Measurements from ENCODE around the gene TBC1D20. TPM values are rescaled to one million over a fixed set of nuclear protein-coding genes. Genes with fewer than 3 reads are reported as not detected.

TBC1D20 gene
- total RNA-seq, 1 experiment from 2014 or later, result 32.3 TPM

- TF ChIP-seq, protein P1, sequence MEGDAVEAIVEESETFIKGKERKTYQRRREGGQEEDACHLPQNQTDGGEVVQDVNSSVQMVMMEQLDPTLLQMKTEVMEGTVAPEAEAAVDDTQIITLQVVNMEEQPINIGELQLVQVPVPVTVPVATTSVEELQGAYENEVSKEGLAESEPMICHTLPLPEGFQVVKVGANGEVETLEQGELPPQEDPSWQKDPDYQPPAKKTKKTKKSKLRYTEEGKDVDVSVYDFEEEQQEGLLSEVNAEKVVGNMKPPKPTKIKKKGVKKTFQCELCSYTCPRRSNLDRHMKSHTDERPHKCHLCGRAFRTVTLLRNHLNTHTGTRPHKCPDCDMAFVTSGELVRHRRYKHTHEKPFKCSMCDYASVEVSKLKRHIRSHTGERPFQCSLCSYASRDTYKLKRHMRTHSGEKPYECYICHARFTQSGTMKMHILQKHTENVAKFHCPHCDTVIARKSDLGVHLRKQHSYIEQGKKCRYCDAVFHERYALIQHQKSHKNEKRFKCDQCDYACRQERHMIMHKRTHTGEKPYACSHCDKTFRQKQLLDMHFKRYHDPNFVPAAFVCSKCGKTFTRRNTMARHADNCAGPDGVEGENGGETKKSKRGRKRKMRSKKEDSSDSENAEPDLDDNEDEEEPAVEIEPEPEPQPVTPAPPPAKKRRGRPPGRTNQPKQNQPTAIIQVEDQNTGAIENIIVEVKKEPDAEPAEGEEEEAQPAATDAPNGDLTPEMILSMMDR (IDR thresholded peaks at IDR 0.05 in 2 of 3, conservative IDR thresholded peaks at IDR 0.05 in 1 of 3; ENCODE audit: borderline replicate concordance in 1 of 3, insufficient read depth in 1 of 3, low read depth in 2 of 3, low read length in 2 of 3), result peak; percentile 18 to 56 (median 48); a peak in 5 of 6 replicates
- no peak for TF ChIP-seq SRF (IDR thresholded peaks at IDR 0.05; ENCODE audit: low read depth)
These were observed 42.7 kb downstream of the TBC1D20 start (continued) for GRCh38 chr20:419556-420165.

- no peaks in the 10 kb centered on the region for H3K9me2 ChIP-seq (ENCODE audit: insufficient read depth)
- no peak for ATAC-seq
- peaks cover 8 to 14% of the 10 kb centered on the region in 2 experiments; a peak in 2 of 4 replicates for H3K36me3 ChIP-seq (ENCODE audit: control insufficient read depth in 1 of 2, insufficient read depth in 2 of 2, low read length in 2 of 2)
- peak overlapping the region; percentile 66 for H3K27ac ChIP-seq (ENCODE audit: low read depth, low read length)
- H3K4me3 ChIP-seq (replicated peaks in 1 of 2; ENCODE audit: low read depth in 1 of 2, low read length in 2 of 2), result 0 out of 4 replicates have a peak overlapping the region, but pooled peaks of 1 of the 2 experiments have one; percentile 13
- ChIA-PET CTCF (no interaction called here), RAD21 (ENCODE audit: low non-redundant PET in 1 of 2, low total read pairs in 2 of 2, uncharacterized antibody in 2 of 2, unreplicated experiment in 2 of 2) (no interaction called here), POLR2A (no interaction called here)
- H2AFZ ChIP-seq (ENCODE audit: low read depth, low read length, poor library complexity, severe bottlenecking), result no peak overlapping the region
- peaks cover 4% of the 10 kb centered on the region; the same call in 1 of the 2 replicates for H3K79me2 ChIP-seq (ENCODE audit: insufficient read depth, low read length)
- H3K9ac ChIP-seq (ENCODE audit: low read length), result peak overlapping the region; percentile 60
- H3K9me3 ChIP-seq (ENCODE audit: control insufficient read depth in 1 of 2, insufficient read depth in 1 of 2, low read depth in 1 of 2, low read length in 2 of 2), result no peaks in the 10 kb centered on the region
- DNase-seq (ENCODE audit: low read depth, low spot score), result no peak
- no peaks in the 10 kb centered on the region for H4K20me1 ChIP-seq (ENCODE audit: insufficient read depth)
- no peak for TF ChIP-seq ZNF274 (IDR thresholded peaks at IDR 0.05; ENCODE audit: low read depth, low read length)
- BruUV-seq (replicated peaks), result no TSS peak
- H3K27me3 ChIP-seq (ENCODE audit: insufficient read depth, low read length), result no peaks in the 10 kb centered on the region
- intact Hi-C loops (cut with micrococcal nuclease), result loop anchor here (5.0 kb wide), 1 partner anchor 67 kb away; no protein-coding TSS in a partner anchor
- peaks cover 13 to 36% of the 10 kb centered on the region in 2 experiments for H3K4me1 ChIP-seq (ENCODE audit: control insufficient read depth in 1 of 2, insufficient read depth in 2 of 2, low read length in 2 of 2)
- H3K4me2 ChIP-seq (ENCODE audit: low read length), result peak overlapping the region; percentile 73
These were observed 43.4 kb downstream of the TBC1D20 start for GRCh38 chr20:418858-419365.
